Activated T-helper 1 cell treated with anti-CD3 and anti-CD28 coated beads, Interleukin-12 subunit alpha, Interleukin-12 subunit beta, Interleukin-2, Interleukin-4 antibody, amounts not matched to agents 30 ng/mL and 10 ng/mL and 1 ng/mL, durations not matched to agents 14 hours and 24 hours and 36 hours (primary cell): Measurements from ENCODE around the gene KCNAB1. TPM values are rescaled to one million over a fixed set of nuclear protein-coding genes. Genes with fewer than 3 reads are reported as not detected.
"Not testable (repeated sequence)": the region's sequence is repeated elsewhere in the genome, so short reads cannot be mapped to it uniquely, and the experiment has no call there.

ENCODE experiments used
- DNase-seq: peaks from one replicate; pipeline ENCODE4 v3.0.0; 2021; ENCODE audit warnings: low spot score
- H3K27ac Mint-ChIP-seq: one replicate; pipeline ENCODE4 v1.8.0; 2021; ENCODE audit warnings: mild to moderate bottlenecking, mixed read lengths
- H3K27me3 Mint-ChIP-seq: one replicate; pipeline ENCODE4 v1.8.0; 2022; ENCODE audit warnings: mild to moderate bottlenecking, moderate library complexity, mixed read lengths; ENCODE audit not compliant: insufficient read depth
- H3K36me3 Mint-ChIP-seq: one replicate; pipeline ENCODE4 v1.8.0; 2021; ENCODE audit warnings: low read depth, mixed read lengths
- H3K4me1 Mint-ChIP-seq: one replicate; pipeline ENCODE4 v1.8.0; 2021; ENCODE audit warnings: low read depth, mixed read lengths
- H3K4me3 Mint-ChIP-seq: one replicate; pipeline ENCODE4 v1.8.0; 2021; ENCODE audit warnings: mild to moderate bottlenecking, moderate library complexity, mixed read lengths
- H3K9me3 Mint-ChIP-seq: one replicate; pipeline ENCODE4 v1.8.0; 2021; ENCODE audit warnings: mixed read lengths
- intact Hi-C: fragments of 100-400 bp; cut with micrococcal nuclease; formaldehyde crosslinking; loops from one replicate; pipeline ENCODE4 v1.15.1; 2024
- total RNA-seq: library from RNA; stranded (reverse); gene quantifications from 2 replicates; pipeline ENCODE4 v1.2.3, GENCODE V29; 2022

Gene KCNAB1
- total RNA-seq, 1 donor from 2014 or later, result not detected

DNA sequence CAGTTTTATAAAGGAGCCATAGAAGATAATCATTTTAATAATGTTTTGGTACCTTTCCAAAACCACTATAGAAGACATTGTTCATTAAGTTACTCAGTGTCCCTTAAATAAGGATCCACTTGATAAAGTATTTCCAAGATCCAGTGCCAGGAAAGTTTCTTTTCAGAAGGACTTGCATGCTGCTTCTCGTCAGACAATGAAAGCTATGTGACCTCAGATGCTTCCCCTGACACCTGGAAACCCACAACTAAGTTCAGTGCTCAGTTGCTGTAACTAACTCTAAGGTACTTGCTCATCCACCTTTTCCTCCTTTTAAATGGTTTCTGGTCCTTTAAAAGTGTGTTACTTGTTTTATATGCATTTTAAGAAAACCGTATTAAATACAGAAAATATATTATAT, 427.3 kb downstream of the KCNAB1 start:
- intact Hi-C loops, result no loop called here
- H3K4me3 Mint-ChIP-seq, result no peak overlapping the region
- H3K36me3 Mint-ChIP-seq, result peaks cover 59% of the 10 kb centered on the region
- no peak overlapping the region for H3K27ac Mint-ChIP-seq
- DNase-seq, result no peak
- H3K9me3 Mint-ChIP-seq, result no peaks in the 10 kb centered on the region
- H3K4me1 Mint-ChIP-seq, result peaks cover 53% of the 10 kb centered on the region
- H3K27me3 Mint-ChIP-seq, result no peaks in the 10 kb centered on the region

GRCh38 chr3:156548041-156548687, 427.8 kb downstream of the KCNAB1 start:
- Mint-ChIP-seq H3K4me1 (peaks cover 59% of the 10 kb centered on the region), H3K36me3 (peaks cover 59% of the 10 kb centered on the region), H3K27ac (no peak overlapping the region)

DNA sequence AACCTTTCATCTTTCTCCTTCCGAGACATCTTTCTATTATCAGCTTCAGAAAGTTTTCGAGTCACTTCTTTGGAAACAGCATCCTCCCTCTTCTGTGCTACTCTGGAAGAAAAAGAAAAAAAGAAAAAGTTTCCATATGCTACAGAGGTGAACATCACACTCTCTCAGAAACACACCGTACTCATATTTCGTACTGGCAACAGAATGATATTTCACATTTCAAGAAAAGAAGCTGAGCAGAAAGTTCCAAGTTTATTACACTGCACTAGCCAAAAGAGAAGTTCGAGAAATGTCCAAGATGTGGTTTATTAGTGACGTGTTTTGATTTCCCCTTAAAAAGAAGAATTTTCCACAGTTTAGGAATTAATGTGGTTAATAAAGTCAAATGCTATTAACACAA, 428.5 kb downstream of the KCNAB1 start:
- Mint-ChIP-seq H3K27ac (peak overlapping the region; percentile 4), H3K9me3 (no peaks in the 10 kb centered on the region), H3K4me3 (no peak overlapping the region), H3K4me1 (peaks cover 66% of the 10 kb centered on the region), H3K27me3 (no peaks in the 10 kb centered on the region), H3K36me3 (peaks cover 60% of the 10 kb centered on the region)
- intact Hi-C loops, result no loop called here
- DNase-seq, result no peak

More at GRCh38 chr3:156548041-156548687, 427.8 kb downstream of the KCNAB1 start:
- intact Hi-C loops, result no loop called here
- no peak for DNase-seq
- no peaks in the 10 kb centered on the region for H3K9me3 Mint-ChIP-seq
- no peak overlapping the region for H3K4me3 Mint-ChIP-seq
- H3K27me3 Mint-ChIP-seq, result no peaks in the 10 kb centered on the region

DNA sequence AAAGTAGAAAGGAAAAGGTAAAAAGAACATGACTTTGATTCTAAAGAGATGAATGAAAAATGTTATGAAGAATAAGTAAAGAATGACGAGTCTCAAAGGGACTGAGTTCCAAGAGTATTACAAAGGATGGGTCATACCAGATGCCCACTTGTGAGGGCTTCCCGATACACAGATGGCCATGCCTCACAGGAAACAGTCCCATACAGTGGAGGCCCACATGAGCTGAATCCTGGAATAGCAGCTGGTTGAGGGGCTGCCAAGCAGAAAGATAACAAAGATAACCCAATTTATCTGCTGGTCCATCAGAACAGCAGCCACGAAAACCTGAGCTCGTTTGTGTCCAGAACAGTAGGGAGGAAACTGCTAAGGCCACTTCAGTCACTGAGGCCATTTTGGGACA, 430.9 kb downstream of the KCNAB1 start:
- no peak for DNase-seq
- peak overlapping the region; percentile 17 for H3K4me3 Mint-ChIP-seq
- no peaks in the 10 kb centered on the region for H3K9me3 Mint-ChIP-seq
- H3K4me1 Mint-ChIP-seq, result peaks cover 71% of the 10 kb centered on the region
- H3K27ac Mint-ChIP-seq, result no peak overlapping the region
- peaks cover 55% of the 10 kb centered on the region for H3K36me3 Mint-ChIP-seq
- intact Hi-C loops, result no loop called here
- H3K27me3 Mint-ChIP-seq, result no peaks in the 10 kb centered on the region

GRCh38 chr3:156551746-156552145, 431.4 kb downstream of the KCNAB1 start:
- DNase-seq, result no peak
- Mint-ChIP-seq H3K9me3 (no peaks in the 10 kb centered on the region), H3K27ac (peak overlapping the region; percentile 10), H3K36me3 (peaks cover 51% of the 10 kb centered on the region), H3K4me3 (peak overlapping the region; percentile 17), H3K27me3 (no peaks in the 10 kb centered on the region), H3K4me1 (peaks cover 67% of the 10 kb centered on the region)
- intact Hi-C loops, result no loop called here

DNA sequence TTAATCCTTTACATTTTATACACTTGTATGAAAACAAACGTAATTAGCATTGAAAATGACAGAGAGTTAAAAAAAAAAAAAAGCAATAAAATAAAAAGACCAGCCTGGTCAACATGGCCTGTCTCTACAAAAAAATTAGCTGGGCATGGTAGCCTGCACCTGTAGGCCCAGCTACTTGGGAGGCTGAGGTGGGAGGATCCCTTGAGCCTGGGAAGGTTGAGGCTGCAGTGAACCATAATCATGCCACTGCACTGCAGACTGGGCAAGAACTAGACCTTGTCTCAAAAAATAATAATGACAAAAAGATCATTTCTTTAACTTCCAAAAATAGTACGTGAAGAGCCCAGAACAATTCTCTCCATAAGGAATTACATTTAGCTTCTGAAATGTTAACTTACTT, 432.6 kb downstream of the KCNAB1 start:
- Mint-ChIP-seq H3K36me3 (peaks cover 41% of the 10 kb centered on the region), H3K27ac (no peak overlapping the region), H3K9me3 (no peaks in the 10 kb centered on the region), H3K4me1 (peaks cover 59% of the 10 kb centered on the region), H3K4me3 (peak overlapping the region; percentile 95), H3K27me3 (no peaks in the 10 kb centered on the region)
- no peak for DNase-seq
- intact Hi-C loops, result no loop called here

DNA sequence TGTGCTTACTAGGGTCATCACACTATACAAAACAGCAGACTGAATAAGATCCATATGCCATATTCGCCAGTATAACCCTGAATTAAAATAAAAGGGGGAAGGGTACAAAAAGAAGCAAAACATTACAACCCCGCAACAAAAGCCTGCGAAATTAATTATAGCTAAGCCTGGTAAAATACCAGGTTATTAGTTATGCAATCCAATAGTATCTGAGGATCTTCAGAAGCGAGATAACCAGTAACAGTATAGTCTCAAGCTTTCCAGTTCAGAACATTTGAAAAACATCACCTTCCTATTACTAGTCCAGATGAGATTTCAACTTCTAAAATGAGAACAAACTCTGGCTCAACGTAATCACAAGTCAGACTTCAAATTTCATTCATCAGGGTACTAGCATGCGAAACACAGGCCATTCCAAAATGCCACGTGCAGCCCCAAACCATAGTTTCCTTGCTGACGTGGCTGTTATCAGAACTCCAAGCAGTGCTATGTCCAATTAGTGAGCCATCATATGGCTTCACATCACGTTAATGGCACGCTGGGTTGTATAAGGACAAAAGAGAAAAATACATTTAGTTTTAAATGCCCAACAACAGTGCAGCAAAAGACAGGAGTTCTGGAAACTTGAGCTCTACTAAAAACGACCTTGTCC, 433.5 kb downstream of the KCNAB1 start:
- H3K36me3 Mint-ChIP-seq, result peaks cover 37% of the 10 kb centered on the region
- peaks cover 54% of the 10 kb centered on the region for H3K4me1 Mint-ChIP-seq
- DNase-seq, result no peak
- no peaks in the 10 kb centered on the region for H3K27me3 Mint-ChIP-seq
- no peaks in the 10 kb centered on the region for H3K9me3 Mint-ChIP-seq
- H3K27ac Mint-ChIP-seq, result peak overlapping the region; percentile 94
- H3K4me3 Mint-ChIP-seq, result peak overlapping the region; percentile 95
- intact Hi-C loops, result loop anchor here (2.0 kb wide), 4 partner anchors 29 to 583 kb away; no protein-coding TSS in a partner anchor

DNA sequence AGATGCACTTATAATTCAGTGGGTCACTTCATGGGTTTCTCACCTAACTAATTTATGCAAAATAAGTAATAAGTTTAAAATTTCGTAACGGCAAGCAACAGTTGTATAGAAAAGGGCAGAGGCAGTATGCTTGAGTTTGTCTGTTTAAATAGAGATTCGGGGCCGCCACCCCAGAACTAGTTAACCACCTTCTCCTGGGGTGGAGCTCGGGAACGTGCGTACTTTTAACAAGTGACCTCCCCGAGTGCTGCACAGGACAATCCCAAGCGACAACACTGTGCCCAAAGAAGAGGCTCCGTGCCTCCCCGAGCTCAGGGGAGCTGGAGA, 434.1 kb downstream of the KCNAB1 start:
- intact Hi-C loops, result loop anchor here (2.0 kb wide), 4 partner anchors 30 to 582 kb away; no protein-coding TSS in a partner anchor
- H3K4me1 Mint-ChIP-seq, result peaks cover 53% of the 10 kb centered on the region
- peak overlapping the region; percentile 95 for H3K4me3 Mint-ChIP-seq
- no peak for DNase-seq
- peaks cover 34% of the 10 kb centered on the region for H3K36me3 Mint-ChIP-seq
- no peaks in the 10 kb centered on the region for H3K9me3 Mint-ChIP-seq
- H3K27ac Mint-ChIP-seq, result peak overlapping the region; percentile 94
- H3K27me3 Mint-ChIP-seq, result no peaks in the 10 kb centered on the region

- Mint-ChIP-seq H3K27ac (peak within 1 kb of the TSS; percentile 94), H3K27me3 (no peaks in the 10 kb centered on the region), H3K36me3 (peaks cover 32% of the 10 kb centered on the region), H3K4me1 (peaks cover 53% of the 10 kb centered on the region), H3K9me3 (no peaks in the 10 kb centered on the region), H3K4me3 (peak within 1 kb of the TSS; percentile 95)
- DNase-seq, result peak; percentile 99
- intact Hi-C loops, result loop anchor here (1.0 to 2.0 kb wide), 12 partner anchors 14 to 620 kb away; partner anchors contain the start of genes CCNL1 and TIPARP
These were observed 434.7 kb downstream of the KCNAB1 start, which contains the start of gene SSR3 for GRCh38 chr3:156554842-156555687. SSR3 (minus strand) TSS chr3:156555117; CDS start chr3:156555089, 28 bp downstream.

DNA sequence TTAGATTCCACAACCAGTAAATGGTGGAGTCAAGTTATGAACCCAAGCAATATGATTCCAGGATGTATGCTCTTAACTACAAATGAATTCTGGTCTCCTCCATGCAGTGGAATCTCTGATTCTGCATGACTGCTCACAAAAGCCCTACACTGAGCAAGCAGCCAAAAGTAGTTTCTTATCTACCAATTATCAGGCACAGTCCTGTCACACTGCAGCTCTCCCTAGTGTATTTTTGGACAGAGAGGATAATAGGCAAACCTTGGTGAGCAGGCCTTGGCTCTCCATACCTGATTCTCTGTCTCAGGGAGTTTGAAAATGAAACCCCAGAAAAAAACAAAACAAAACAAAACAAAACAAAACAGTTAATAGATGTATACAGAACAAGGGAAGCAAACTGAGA, 438.0 kb downstream of the KCNAB1 start:
- intact Hi-C loops, result no loop called here
- H3K27me3 Mint-ChIP-seq, result peaks cover under 1% of the 10 kb centered on the region
- peaks cover 22% of the 10 kb centered on the region for H3K4me1 Mint-ChIP-seq
- no peak overlapping the region for H3K27ac Mint-ChIP-seq
- no peaks in the 10 kb centered on the region for H3K9me3 Mint-ChIP-seq
- peaks cover 3% of the 10 kb centered on the region for H3K36me3 Mint-ChIP-seq
- no peak for DNase-seq
- no peak overlapping the region for H3K4me3 Mint-ChIP-seq

DNA sequence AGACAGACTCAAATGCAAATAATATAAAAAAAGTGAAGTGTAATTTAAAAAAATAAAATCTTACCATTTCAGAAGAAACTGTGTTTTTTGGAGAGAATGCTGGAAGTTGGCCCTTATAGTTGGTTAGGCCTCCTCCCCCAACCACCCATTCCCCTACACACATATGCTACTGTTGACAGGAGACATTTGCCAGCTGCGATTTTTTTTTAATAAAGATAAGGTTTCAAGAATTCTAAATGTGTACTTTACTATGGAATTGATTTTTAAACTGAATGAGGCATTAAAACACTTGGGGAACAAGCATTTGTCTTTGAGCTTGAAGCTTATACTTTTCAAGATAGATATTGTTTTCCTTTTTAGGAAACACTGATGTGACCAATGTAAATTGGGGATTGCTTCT, 438.9 kb downstream of the KCNAB1 start:
- H3K9me3 Mint-ChIP-seq, result no peaks in the 10 kb centered on the region
- H3K4me1 Mint-ChIP-seq, result peaks cover 22% of the 10 kb centered on the region
- H3K36me3 Mint-ChIP-seq, result peaks cover 3% of the 10 kb centered on the region
- intact Hi-C loops, result no loop called here
- no peak overlapping the region for H3K4me3 Mint-ChIP-seq
- H3K27me3 Mint-ChIP-seq, result peaks cover 5% of the 10 kb centered on the region
- no peak overlapping the region for H3K27ac Mint-ChIP-seq
- no peak for DNase-seq

DNA sequence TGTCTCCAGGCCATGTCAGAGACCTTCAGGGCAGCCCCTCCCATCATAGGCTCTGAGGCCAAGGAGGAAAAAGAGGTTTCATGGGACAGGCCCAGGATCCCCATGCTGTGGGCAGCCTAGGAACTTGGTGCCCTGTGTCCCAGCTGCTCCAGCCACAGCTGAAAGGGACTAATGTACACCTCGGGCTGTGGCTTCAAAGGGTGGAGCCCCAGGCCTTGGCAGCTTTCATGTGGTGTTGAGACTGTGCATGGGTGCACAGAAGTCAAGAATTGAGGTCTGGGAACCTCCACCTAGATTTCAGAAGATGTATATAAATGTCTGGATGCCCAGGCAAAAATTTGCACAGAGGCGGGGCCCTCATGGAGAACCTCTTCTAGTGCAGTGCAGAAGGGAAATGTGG, 441.2 kb downstream of the KCNAB1 start:
- Mint-ChIP-seq H3K4me3 (no peak overlapping the region), H3K9me3 (no peaks in the 10 kb centered on the region), H3K36me3 (no peaks in the 10 kb centered on the region), H3K27me3 (peaks cover 5% of the 10 kb centered on the region), H3K4me1 (peaks cover 10% of the 10 kb centered on the region), H3K27ac (no peak overlapping the region)
- DNase-seq, result no peak
- intact Hi-C loops, result no loop called here

DNA sequence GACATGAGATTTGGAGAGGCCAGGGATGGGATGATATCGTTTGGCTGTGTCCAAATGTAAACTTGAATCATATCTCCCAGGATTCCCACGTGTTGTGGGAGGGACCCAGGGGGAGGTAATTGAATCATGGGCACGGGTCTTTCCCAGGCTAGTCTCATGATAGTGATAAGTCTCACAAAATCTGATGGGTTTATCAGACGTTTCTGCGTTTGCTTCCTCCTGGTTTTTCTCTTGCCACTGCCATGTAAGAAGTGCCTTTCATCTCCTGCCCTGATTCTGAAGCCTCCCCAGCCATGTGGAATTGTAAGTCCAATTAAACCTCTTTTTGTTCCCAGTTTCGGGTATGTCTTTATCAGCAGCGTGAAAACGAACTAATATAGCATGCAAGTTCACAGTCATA, 442.1 kb downstream of the KCNAB1 start:
- H3K4me1 Mint-ChIP-seq, result not testable (repeated sequence)

More for the DNA sequence above, 442.1 kb downstream of the KCNAB1 start:
- H3K4me3 Mint-ChIP-seq, H3K27ac Mint-ChIP-seq, H3K9me3 Mint-ChIP-seq, H3K27me3 Mint-ChIP-seq, H3K36me3 Mint-ChIP-seq, intact Hi-C loops, DNase-seq: not testable (repeated sequence)
